NOMO-1 treated with dmso at 0.1 percent for 144 hours (cell line): Measurements from ENCODE around the gene GDNF.
"Not testable (repeated sequence)": the region's sequence is repeated elsewhere in the genome, so short reads cannot be mapped to it uniquely, and the experiment has no call there.

Source experiments
- DNase-seq: peaks from one replicate; lab custom pipeline; 2025; ENCODE audit not compliant: unreplicated experiment; lab: John Stamatoyannopoulos, UW

GDNF gene

GRCh38 chr5:37786862-37787519 is 52.9 kb downstream of the GDNF start:
- no peak for DNase-seq

- no peak for DNase-seq
Observed at GRCh38 chr5:37786416-37786815, 53.4 kb downstream of the GDNF start.

- not testable (repeated sequence) for DNase-seq
Observed at GRCh38 chr5:37781409-37781808, 58.4 kb downstream of the GDNF start.

GRCh38 chr5:37777432-37778130 is 62.3 kb downstream of the GDNF start:
- DNase-seq: peak; percentile 75

- no peak for DNase-seq
Observed at GRCh38 chr5:37776826-37777225, 63.0 kb downstream of the GDNF start.

- no peak for DNase-seq
Observed at GRCh38 chr5:37774912-37775483, 64.8 kb downstream of the GDNF start.

- no peak for DNase-seq
Observed at GRCh38 chr5:37773809-37774208, 66.0 kb downstream of the GDNF start.

- no peak for DNase-seq
Observed at GRCh38 chr5:37772255-37772654, 67.6 kb downstream of the GDNF start.

GRCh38 chr5:37771731-37772130 is 68.1 kb downstream of the GDNF start:
- no peak for DNase-seq

- DNase-seq: peak; percentile 58
Observed at GRCh38 chr5:37771203-37771611, 68.6 kb downstream of the GDNF start.

- DNase-seq: no peak
Observed at GRCh38 chr5:37770786-37771185, 69.1 kb downstream of the GDNF start.

- no peak for DNase-seq
Observed at GRCh38 chr5:37769840-37770239, 70.0 kb downstream of the GDNF start.

- DNase-seq: no peak
Observed at GRCh38 chr5:37769108-37769507, 70.7 kb downstream of the GDNF start.

GRCh38 chr5:37768371-37768770 is 71.5 kb downstream of the GDNF start:
- no peak for DNase-seq

- no peak for DNase-seq
Observed at GRCh38 chr5:37767961-37768360, 71.9 kb downstream of the GDNF start.

GRCh38 chr5:37767251-37767650 is 72.6 kb downstream of the GDNF start:
- no peak for DNase-seq
